NCI-H146 treated with DMSO at 0.1 percent for 48 hours (cell line): ENCODE results near the gene BOD1L2.

ENCODE experiments used
- DNase-seq: peaks from one replicate; lab custom pipeline; 2025; ENCODE audit not compliant: unreplicated experiment; lab: John Stamatoyannopoulos, UW

BOD1L2 gene

DNA sequence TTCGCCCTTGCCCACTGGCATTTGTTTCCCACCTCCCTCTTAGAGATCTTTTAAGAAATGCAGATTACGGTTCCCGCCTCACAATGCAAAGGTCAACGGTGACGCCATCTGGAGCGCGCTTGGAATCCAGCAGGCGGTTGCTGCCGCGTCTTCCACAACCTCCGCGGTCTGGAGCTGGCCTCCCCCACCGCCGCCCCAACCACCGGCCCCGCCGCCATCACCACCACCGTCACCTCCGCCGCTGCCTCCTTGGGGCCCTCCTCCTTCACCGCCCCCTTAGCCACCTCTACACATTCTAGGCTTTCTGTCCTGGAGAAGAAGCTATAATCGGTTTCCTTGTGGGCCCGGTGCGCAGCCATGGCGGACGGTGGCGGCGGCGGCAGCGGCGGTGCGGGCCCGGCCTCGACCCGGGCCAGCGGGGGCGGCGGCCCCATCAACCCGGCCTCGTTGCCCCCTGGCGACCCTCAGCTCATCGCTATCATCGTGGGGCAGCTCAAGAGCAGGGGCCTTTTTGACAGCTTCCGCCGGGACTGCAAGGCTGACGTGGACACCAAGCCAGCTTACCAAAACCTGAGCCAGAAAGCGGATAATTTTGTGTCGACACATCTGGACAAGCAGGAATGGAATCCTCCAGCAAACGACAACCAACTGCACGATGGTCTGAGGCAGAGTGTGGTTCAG, at the start of gene BOD1L2:
BOD1L2 (plus strand) TSS at position 132 of the 681 bp plus-strand sequence; CDS start at position 358, 226 bp downstream.
- no peak for DNase-seq

DNA sequence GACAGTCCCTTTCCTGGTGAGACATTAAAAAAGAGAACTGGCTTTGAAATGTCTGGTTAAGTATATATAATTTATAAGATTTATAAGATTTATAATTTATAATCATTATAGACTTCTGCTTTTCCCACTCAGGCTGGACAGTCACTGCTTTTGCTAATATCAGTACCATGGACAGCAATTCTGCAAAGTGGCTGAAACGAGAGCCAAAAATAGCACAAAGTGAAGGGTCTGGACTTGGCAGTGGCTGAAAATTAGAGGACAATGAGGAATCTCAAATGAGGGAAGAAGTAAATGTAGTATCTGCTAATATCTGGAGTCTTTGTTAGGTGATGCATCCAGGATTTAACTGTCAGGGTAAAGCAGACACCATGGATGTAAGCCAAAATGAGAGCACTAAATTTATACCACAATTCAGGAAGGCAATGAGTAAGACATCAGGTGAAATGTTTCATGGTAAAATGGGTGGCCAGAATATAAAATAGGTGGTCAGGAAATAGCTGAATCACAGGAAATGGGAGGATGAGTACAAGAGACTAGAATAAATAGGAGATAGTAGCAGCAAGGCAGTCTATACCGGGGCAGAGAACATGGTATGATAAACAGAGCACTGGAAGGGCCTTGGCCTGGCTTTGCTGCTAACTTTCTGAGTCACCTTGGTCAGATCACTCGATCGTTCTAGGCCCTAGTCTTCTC, 39.6 kb upstream of the BOD1L2 start:
- DNase-seq, result no peak

- no peak for DNase-seq
Measured at GRCh38 chr18:57110290-57110689, 36.6 kb upstream of the BOD1L2 start.

GRCh38 chr18:57113799-57114420, 33.0 kb upstream of the BOD1L2 start:
- DNase-seq, result no peak

DNA sequence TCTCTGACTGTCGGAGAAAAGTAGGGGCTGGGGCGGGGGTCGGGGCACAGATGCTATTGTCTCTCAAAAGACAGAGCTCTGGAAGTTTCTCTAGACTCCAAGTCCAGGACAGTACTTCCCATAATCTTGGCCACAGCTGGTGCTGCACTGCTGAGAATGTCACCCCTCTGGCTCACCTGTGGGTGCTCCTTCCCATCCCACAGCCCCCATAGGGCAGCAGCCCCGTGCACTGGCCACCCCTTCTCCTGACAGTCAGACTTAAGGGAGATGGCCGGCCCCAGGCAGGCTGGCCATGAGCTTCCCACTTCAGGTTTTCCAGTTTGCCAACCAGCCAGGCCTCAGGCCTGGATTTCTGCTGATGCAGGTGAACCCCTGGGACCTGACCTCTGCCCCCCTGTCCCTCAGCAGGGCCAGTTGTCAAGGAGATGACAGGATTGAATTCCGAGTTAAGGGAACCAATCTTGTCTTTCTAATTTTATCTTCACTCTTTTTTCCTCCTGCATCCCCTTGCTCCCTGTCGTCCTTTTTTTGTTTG, 30.2 kb upstream of the BOD1L2 start:
- no peak for DNase-seq

DNA sequence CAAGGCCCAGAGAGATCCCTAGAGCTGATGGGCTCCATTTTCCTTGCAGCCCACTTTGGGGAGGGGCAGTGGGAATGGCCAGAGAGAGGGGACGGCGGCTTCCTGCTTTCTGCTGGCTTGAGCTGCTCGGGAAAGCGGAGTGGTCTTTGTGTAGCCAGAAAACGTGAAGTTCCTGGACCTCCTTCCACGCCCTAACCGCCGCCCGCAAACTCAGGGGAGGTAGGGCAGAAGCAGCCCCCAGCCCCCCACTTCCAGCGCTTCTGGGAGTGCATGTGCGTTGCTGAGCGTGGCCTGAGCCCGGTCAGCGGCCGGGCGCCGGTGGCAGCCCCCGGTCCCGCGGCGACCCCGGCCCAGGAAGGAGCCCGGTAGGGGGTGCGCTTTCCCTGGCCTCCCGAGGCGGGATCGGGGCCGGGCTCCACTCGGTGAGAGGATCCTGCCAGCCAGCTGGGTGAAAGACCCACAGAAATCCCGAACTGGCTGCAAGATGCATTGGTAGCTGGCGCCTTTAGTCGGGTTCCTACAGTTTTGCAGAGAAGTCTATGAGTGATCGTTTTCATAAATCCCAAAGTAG, 25.3 kb upstream of the BOD1L2 start:
- DNase-seq, result no peak

DNA sequence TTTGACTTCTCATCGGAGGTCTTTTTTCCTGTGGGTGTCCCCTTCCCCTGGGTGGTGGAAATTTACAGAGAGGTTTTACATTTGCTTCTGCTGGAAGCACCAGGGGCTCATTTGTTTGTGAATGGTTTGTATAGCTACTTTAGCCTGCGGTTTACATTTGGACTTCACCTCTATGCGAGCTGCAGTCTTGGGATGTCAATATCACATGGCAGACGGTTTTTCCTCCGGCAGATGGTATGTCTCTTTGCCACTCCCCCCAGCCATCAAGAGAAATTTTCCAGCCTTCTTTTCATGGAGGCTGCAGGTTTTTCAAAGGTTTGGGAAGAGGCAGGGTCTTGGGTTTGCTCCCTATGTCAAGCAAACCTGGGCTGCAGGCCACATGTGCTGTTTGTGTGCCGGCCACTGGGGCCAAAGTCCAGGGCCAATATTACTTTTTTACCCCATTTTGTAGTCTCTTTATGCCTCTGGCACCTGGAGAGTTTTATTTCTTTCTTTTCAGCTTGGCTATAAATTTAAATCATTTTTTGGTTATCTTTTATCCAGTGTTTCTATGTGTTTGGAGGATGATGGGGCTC, 23.9 kb upstream of the BOD1L2 start:
- DNase-seq, result no peak

DNA sequence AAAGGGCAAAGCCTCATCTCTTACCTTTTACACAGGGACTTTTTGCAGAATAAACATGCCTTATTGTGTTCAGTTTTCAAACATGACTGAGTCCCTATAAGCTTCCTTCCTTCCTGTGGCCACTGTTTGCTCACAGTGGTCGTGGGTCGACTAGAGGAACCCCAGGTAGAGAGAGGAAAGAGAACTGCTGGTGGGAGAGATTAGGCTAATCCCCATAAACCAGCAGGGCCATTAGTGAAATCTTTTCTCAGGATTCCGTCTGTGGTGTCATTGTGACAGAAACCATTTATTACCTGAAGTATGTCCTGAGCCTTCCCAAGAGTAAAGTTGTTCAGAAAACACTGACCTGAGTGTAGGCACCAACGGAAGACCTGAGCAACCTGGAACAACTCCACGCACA, 21.3 kb upstream of the BOD1L2 start:
- DNase-seq, result no peak

DNA sequence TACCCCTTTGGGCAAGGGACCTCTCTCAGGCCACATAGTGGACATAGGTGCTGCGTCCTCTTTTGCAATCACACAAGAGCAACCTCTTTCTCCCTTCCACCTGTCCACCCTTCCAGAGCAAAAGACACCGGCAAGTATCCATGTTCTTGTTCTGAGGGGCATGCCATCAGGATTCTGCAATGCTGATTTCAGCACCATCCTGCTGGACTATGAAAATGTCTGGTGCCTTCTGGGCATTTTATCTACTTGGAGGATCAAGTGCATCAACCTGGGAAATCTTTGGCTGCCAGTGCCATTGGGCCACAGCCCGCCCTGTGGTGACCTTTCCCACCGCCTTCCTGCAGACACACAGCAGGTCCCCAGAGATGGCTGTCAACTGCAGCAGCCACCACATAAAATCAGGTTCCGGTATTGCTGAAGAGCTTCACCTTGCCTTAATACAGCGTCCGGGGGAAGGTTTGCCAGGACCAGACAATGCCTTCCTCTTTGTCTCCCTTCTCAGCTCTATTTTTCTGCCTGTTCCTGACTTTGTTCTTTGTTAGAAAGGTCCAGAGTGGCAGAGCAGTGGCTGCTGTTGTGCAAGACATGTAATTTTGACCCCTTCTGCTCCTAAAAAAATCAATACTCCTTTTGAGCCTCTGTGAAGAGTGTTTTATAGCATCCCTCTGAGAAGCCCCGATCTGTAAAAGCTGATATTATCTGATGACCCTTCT, 18.5 kb upstream of the BOD1L2 start:
- DNase-seq, result peak; percentile 25

DNA sequence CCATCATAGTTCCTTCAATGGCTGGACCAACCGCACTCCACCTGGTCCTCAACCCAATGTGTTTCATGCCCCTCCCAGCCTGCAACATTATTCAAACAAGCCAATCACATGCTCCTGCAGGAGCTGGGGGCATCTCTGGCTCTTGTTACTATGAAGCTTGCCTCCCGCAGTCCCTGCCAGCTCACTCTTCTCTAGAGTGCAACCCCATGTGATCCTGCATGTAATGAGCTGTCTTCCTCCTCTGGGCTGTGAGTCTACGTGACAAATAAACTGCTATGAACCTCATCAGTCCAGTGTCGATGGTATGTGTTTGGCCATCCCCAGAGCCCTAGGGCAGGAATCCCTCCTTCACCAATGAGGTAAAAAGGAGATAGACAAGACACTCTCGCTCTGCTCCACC, 15.8 kb upstream of the BOD1L2 start:
- DNase-seq, result no peak

DNA sequence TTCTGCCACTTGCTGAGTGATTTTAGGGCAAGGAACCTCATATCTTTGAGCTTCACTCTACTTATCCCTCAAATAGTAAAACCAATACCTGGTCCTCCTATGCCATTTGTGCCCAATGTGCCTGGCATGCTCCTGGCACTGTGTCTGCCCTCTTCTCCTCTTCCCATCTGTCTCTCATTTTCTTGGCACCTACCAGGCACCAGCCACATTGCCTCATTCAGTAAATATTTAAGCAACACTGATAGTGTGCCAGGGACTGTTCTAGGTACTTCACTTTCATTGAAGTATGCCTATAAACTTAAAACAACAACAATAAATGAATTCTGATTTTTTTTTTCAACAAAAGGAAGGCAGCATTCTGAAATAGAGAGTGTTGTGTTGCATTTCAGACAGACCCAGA, 15.1 kb upstream of the BOD1L2 start:
- no peak for DNase-seq

- DNase-seq, result no peak
Measured at GRCh38 chr18:57134618-57135135, 12.2 kb upstream of the BOD1L2 start.

DNA sequence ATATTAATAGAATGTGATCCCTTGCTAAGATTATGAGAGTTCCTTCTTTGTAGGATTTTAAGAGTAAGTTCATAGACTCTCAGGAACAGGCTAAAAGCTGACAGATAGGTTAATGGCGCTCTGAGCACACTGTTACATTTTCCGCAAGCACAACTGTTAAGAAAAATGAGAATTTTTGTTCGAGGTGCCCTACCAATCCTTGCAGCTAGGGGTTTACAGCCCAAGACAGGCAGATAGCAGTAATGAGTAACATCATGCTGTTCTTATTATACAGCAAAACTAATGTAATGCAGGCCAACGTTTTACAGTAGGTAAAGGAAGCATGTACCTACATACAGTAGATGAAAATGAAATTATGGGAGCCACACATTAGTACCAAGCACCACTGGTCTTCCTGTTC, 11.2 kb upstream of the BOD1L2 start:
- no peak for DNase-seq

DNA sequence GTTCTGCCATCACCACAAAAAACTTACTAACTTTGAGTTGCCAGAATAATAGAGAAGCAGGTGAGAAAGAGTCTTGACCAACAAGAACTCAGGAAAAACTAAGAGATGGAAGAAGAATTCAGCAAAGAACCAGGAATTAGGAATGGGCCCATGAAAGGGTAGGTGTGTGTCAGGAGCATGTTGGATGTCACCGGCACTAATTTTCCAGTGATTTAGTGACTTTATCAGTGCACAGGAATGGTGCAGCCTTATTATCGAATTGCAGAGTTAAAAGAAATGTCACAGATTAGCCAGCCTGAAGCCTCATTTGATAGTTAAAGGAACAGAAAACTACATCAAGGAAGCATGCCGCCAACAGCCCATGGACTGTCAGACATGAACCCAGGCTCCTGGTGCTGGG, 9.0 kb upstream of the BOD1L2 start:
- DNase-seq, result no peak

- peak; percentile 77 for DNase-seq
Measured at GRCh38 chr18:57141208-57142129, 5.4 kb upstream of the BOD1L2 start.

DNA sequence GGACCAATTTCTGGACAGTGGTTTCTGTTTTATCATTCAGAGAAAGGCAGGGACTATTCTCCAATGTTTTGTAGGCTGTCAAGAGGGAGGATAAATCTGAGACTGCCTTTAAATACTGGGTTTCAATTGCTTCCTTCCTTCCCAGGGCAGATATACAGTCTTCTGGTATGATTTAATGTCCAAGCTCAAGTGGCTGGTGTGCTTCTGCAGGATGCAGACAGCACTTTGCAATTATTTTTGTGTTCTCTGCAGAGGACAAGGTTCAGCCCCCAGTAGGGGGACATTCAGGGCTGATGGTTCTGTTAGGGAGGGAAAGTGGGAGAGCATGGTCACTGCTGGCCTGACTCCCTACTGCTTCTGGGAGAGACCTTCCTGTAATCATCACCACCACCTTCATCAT, 4.6 kb upstream of the BOD1L2 start:
- no peak for DNase-seq

DNA sequence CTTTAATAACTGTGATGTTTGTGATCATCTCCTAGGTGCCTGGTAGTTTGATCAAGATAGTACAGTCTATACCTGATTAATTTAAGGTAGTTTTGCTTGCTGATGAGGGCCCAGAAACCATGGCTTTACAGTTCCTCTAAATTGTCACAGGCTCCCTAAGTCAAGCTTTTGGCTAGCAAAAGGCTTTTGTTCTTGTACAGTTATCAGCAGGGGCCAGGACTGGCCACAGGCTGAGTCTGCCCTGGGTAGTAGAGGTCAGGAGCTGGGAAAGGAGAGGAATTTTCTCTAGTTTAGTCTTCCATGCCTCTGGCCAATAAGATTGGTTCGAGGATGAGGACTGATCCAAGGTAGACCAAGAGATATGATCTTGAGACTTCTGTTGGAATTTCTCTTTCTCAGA, 3.6 kb upstream of the BOD1L2 start:
- no peak for DNase-seq

DNA sequence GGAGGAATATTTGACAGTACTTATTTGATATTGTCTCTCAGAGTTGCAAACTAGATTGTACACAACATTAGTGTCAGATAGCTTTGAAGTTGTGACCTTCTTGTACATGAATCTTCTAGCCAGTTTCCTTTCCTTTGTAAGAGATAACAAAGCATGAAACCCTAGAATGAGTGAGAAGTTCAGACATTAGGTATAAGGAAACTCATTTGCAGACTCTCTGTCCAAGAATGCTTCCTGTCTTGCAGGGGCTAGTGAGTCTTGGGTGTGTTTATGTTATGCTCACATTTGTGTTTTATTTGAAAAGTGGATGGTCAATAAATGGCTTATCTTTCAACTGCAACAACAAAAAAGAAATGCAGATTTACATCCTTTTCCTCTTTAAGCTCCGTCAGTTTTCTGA, 1.4 kb downstream of the BOD1L2 start:
- no peak for DNase-seq

- DNase-seq, result no peak
Measured at GRCh38 chr18:57149051-57149450, 2.2 kb downstream of the BOD1L2 start.
